ENCODE measurements around the gene PIK3CD. TPM values are rescaled to one million over a fixed set of nuclear protein-coding genes. Genes with fewer than 3 reads are reported as not detected.

Gene PIK3CD
- total and polyA plus RNA-seq, 2 of the 4 experiments (the other 2 are of a cell fraction): 5.0 to 12.1 TPM

DNA sequence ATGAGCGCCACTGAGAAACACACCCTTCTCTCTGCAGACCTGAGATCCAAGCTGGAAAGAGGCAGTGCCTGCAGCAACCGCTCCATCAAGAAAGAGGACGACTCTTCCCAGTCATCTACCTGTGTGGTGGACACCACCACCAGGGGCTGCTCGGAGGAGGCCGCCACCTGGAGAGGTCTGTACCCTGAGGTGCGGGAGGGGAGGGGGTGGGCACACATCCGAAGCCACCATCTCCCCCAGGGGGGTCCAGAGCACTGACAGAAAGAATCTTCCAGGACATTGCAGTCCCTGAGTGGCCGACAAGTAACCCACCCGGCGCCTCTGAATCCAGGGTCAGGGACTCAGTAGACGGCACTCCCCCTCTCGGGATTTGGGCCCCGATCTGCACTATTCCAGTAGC lies 39.8 kb upstream of the PIK3CD start:
- H3K4ac ChIP-seq (ENCODE audit: low read depth, low read length): no peak overlapping the region
- no peaks in the 10 kb centered on the region for H3K27me3 ChIP-seq (ENCODE audit: control insufficient read depth, insufficient read depth, low read length)
- no peak overlapping the region for H3K56ac ChIP-seq (ENCODE audit: extremely low read depth, insufficient read depth, low read length)
- H3K27ac ChIP-seq (ENCODE audit: insufficient read depth, low read length): no peak overlapping the region
- no peak overlapping the region for H3K23ac ChIP-seq (ENCODE audit: low read depth, low read length)
- H3K4me2 ChIP-seq (ENCODE audit: low read depth, low read length): no peak overlapping the region
- H3K9me3 ChIP-seq (ENCODE audit: control insufficient read depth, insufficient read depth, low read length): no peaks in the 10 kb centered on the region
- H2BK20ac ChIP-seq (ENCODE audit: low read depth, low read length): no peak overlapping the region
- H2AFZ ChIP-seq (replicated peaks; ENCODE audit: low read length, poor library complexity): no peak overlapping the region
- no peak for DNase-seq
- POLR2A ChIA-PET (ENCODE audit: unreplicated experiment): no interaction called here
- dilution Hi-C loops (cut with HindIII; ENCODE audit: low sequenced_read_pairs, unreplicated experiment): no loop called here
- no peak overlapping the region for H2AK5ac ChIP-seq (ENCODE audit: low read depth, low read length)
- TF ChIP-seq POLR2A (IDR thresholded peaks at IDR 0.05; ENCODE audit: low read depth, low read length): no peak
- H2BK120ac ChIP-seq (ENCODE audit: low read depth, low read length): no peak overlapping the region
- H4K8ac ChIP-seq (ENCODE audit: low read depth in 2 of 2, low read length in 2 of 2): no peak overlapping the region
- in situ Hi-C loops (cut with MboI; ENCODE audit: low sequenced_read_pairs): no loop called here
- H3K4me3 ChIP-seq (ENCODE audit: insufficient read depth, low read depth, low read length): no peak overlapping the region
- no peaks in the 10 kb centered on the region for H3K9me1 ChIP-seq (ENCODE audit: insufficient read depth, low read length)
- no peak overlapping the region for H2BK15ac ChIP-seq (ENCODE audit: low read depth, low read length)
- H3K14ac ChIP-seq (replicated peaks; ENCODE audit: low read depth, low read length): no peak overlapping the region
- H2BK5ac ChIP-seq (ENCODE audit: low read depth, low read length, poor library complexity, severe bottlenecking): no peak overlapping the region
- no peaks in the 10 kb centered on the region for H4K20me1 ChIP-seq (ENCODE audit: insufficient read depth, low read length)
- BruUV-seq (replicated peaks): no TSS peak
- no peak for ATAC-seq (ENCODE audit: low read depth)
- H3K4me1 ChIP-seq (ENCODE audit: control insufficient read depth, insufficient read depth, low read length): no peaks in the 10 kb centered on the region
- peaks cover 22% of the 10 kb centered on the region for H3K36me3 ChIP-seq (ENCODE audit: control insufficient read depth, insufficient read depth, low read length)
- H2AK9ac ChIP-seq (replicated peaks; ENCODE audit: low read depth, low read length, poor library complexity): peak overlapping the region; percentile 13
- H4K91ac ChIP-seq (ENCODE audit: insufficient read depth, low read depth, low read length): no peak overlapping the region
- WGBS, 2 experiments (ENCODE audit: extremely low coverage in 2 of 2, insufficient read length in 1 of 2): no CpG with 5 or more reads among the region's 13 CpGs
- CTCF ChIA-PET: no interaction called here
- H3K79me1 ChIP-seq (ENCODE audit: low read depth in 1 of 2, low read length in 2 of 2): no peaks in the 10 kb centered on the region
- H3K18ac ChIP-seq (ENCODE audit: low read depth, low read length): no peak overlapping the region
- H4K5ac ChIP-seq (ENCODE audit: low read depth, low read length): no peak overlapping the region
- intact Hi-C loops (cut with micrococcal nuclease): no loop called here
- H3K9ac ChIP-seq (ENCODE audit: low read depth, low read length): no peak overlapping the region

All from IMR-90 (cell line).